ENCODE measurements around the gene GRIA1. TPM values are rescaled to one million over a fixed set of nuclear protein-coding genes. Genes with fewer than 3 reads are reported as not detected.
"Not testable (repeated sequence)": the region's sequence is repeated elsewhere in the genome, so short reads cannot be mapped to it uniquely, and the experiment has no call there.

GRIA1 gene
- polyA plus RNA-seq, 3 donors = 1.3 to 4.0 (median 3.4) TPM

DNA sequence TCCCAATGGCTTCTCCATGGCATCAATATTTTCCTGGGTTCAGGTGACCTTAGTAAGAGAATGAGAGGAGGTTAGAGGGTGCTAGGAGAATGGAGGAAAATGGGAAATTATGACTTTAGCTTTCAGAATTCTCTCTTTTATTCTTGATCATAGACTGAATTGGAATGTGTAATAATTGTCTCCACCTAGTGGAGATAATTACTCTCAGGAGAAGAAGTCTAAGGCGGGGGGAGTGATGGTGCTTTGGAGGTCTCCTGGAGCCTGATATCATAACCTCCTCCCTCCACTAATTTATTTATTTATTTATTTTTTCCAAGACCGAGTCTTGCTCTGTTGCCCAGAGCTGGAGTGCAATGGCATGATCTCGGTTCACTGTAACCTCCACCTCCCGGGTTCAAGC is 221.3 kb downstream of the GRIA1 start:
- no peak for DNase-seq (ENCODE audit: low read depth in 3 of 3, low spot score in 2 of 3)

DNA sequence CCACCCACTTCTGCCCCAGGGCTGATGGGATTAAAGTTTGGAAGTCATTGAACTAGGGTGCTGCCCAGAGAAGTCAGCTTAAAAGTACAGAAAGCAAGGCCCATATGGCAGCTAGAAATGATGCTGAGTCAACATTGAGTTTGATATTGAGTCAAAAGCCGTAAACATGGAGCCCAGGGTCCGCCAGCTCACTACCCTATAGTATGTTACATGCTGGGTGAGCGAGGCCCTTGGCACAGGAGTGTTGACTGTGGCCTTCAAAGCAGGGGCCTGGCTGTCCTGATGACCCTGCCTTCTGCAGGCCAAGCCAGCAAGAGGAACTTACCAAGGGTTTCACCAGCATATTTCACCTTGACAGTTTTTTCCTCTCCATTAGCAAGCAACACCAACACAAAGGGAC is 222.5 kb downstream of the GRIA1 start:
- DNase-seq (ENCODE audit: low read depth in 3 of 3, low spot score in 2 of 3) = no peak

DNA sequence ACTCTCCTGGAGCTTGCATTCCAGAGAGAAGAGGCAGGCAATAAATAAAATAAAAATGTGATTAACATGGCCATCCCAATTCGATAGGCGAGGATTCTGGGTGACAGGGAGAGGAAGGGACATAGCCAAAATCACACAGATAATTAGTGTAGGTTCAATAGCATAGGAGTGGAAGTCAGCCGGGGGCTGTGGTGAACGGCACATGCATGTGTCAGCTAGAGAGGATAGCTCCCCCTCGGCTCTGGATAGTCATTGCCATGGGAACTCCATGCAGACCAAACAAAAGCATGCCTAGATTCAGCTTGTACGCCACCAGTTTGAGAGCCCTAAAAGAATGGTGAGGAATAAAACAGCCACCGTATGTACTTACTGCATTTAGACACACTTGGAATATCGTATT is 223.5 kb downstream of the GRIA1 start:
- no peak for DNase-seq (ENCODE audit: low read depth in 3 of 3, low spot score in 2 of 3)

DNA sequence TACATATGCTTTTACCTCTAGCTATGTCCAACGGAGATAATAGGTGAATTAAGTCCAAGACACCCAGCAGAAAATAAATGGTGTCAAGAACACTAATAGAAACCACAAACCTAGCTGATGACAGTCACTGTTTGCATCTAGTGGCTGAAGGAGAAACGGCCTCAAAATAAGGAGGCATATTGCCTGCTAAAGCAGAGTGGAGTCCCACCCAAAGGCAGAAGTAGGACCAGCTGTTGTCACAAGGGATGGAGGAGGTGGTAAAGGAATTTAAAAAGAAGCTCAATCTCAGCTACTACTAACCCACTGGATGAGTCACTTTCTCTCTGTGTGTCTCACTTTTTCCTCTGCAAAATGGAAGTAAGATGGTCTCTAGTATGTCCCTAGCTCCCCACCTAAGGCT is 224.3 kb downstream of the GRIA1 start:
- DNase-seq (ENCODE audit: low read depth in 3 of 3, low spot score in 2 of 3) = no peak

DNA sequence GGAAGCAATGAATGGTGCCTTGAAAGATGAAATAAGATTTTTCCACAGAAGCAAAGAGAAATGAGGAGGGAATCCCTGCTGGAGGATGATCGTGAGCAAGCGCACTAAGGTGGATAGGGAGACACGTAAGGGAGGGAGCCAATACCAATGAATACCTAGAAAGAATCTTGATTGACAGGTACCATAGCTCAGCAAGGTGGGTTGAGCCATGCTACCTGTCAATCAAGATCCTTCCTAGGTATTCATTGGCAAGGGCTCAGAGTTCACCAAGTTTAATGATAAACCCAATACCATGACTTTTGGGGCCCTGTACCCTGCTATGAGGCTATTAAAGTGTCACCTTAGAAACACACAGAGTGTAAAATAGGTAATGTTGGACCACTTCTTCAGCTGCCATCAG is 226.8 kb downstream of the GRIA1 start:
- DNase-seq (ENCODE audit: low read depth in 3 of 3, low spot score in 2 of 3) = no peak

DNA sequence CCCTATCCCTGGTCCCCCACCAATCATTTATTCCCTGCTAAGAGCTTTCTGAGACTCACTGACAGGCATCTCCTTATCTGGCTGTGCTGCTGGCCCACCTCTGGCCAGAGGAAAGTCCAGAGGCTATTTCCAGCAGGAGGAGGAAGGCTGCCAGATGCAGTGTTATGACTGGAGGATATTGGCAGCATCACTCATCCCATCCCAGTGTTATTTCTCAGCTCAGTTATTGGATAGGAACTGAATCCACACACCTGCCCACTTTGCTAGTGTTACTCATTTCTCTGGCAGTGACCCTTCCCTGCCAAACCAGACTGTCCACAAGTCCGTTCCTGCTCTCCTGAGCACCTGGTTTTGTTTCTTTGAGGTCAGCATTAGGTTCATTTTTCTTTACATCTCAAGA is 228.2 kb downstream of the GRIA1 start:
- DNase-seq (ENCODE audit: low read depth in 3 of 3, low spot score in 2 of 3) = no peak

DNA sequence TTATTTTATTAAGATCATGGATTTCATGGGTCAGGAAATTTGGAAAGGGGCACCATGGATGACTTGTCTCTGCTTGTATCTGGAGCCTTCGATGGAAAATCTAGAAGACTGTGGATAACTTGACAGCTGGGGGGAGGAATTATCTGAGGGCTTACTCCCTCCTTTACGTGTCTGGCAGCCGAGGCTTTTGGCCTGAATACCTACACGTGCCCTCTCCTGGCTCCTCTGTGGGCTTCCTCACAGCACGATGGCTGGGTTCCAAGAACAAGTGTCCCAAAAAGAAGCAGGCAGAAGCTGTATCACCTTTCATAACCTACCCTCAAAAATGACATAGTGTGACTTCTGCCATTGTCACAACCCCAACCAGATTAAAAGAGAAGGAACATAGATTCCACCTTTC is 228.9 kb downstream of the GRIA1 start:
- DNase-seq (ENCODE audit: low read depth in 3 of 3, low spot score in 2 of 3) = no peak

DNA sequence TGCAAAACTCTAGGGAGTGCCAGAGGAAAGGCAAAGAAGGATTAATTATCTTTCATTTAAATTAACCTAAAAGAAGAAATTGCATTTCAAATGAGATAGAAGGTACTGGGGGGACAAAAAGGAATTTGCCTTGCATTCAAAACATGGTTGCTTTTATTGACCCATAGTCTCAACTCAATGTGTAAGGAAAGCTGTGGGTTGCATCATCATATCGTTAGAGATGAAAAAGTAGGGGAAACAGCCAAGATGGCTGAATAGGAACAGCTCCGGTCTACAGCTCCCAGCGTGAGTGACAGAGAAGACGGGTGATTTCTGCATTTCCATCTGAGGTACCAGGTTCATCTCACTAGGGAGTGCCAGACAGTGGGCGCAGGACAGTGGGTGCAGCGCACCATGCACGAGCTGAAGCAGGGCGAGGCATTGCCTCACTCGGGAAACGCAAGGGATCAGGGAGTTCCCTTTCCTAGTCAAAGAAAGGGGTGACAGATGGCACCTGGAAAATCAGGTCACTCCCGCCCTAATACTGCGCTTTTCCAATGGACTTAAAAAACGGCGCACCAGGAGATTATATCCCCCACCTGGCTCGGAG is 232.6 kb downstream of the GRIA1 start:
- not testable (repeated sequence) for DNase-seq (ENCODE audit: low read depth in 3 of 3, low spot score in 2 of 3)

DNA sequence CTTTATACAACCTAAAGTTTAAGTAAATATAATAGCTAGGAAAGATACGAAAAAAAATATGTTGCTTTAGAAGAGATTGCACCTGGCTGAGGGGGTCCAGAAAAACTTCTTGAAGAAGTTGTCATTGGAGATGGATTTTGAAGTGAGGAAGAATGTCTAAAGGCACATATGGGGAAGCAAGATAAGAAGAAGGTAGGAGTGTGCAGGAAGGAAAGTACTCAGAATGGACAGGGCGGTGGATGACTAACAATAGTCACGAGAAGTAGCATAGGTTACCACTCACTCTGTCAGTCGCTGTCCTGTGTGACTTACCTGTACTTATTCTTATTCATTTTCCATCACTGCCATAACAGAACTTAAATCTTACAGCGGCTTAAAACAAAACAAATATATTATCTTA is 251.6 kb downstream of the GRIA1 start:
- DNase-seq (ENCODE audit: low read depth in 3 of 3, low spot score in 2 of 3) = no peak

DNA sequence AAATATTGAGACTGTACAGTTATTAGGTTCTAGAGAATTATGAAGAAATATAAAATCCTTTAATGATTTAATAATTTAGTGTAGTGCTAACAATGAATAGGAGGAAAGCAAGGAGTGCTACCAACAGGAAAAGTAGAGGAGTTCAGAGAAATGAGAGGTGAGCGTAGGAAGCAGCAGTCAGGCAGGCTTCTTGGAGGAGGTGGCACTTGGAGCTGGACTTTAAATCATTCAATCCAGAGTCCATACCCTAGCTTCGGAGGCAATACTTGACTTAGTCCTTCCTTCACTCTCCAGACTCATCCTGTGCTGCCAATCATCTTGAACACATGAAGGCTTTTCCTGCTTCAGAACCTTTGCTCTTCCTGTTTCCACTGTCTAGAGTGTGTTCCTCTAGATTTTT is 254.3 kb downstream of the GRIA1 start:
- no peak for DNase-seq (ENCODE audit: low read depth in 3 of 3, low spot score in 2 of 3)

DNA sequence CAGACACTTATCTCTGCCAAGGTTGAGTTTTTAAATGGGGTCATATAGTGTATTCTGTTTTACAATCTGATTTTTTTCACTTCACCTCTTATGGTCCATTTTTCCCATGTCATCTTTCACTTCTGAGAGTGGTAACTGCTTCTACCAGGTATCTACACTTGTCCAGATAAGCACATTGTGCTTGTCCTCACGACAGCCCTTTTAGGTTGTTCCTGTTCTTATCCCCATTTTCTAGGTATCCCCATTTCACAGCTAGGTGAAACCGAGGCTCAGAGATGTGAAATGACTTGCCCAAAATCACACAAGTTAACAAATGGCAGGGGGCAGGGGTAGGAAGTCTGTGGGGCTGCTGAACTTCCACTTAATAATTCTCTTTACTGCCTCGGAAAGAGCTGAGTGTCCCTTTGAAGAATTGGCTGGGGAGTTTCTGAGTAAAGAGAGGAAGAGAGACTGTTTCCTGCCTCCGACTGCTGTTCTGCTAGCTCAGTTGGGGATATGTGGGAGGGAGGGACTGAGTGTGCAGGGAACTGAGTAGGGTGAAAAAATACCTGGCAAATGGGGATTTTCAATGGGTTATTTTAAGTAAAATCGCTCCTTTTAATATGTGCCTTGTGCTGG is 255.4 kb downstream of the GRIA1 start:
- no peak for DNase-seq (ENCODE audit: low read depth in 3 of 3, low spot score in 2 of 3)

DNA sequence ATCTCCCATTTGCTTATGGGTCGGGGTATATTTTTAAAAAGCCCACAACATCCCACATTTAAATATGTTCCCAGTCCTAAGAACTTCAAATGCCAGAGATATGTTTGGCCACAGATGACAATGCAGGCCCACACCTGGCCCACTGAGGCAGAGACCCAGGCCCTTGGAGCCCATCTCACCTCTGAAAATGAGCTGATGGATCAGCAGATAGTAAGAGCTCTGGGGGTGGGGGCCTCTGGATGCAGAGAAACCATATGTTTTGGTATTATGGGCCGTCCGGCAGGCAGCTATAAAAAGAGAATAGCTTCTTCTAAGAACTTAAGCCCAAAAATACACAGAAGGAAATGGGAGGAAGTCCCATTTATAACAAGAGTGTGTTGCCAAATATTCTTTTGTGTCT is 256.0 kb downstream of the GRIA1 start:
- no peak for DNase-seq (ENCODE audit: low read depth in 3 of 3, low spot score in 2 of 3)

DNA sequence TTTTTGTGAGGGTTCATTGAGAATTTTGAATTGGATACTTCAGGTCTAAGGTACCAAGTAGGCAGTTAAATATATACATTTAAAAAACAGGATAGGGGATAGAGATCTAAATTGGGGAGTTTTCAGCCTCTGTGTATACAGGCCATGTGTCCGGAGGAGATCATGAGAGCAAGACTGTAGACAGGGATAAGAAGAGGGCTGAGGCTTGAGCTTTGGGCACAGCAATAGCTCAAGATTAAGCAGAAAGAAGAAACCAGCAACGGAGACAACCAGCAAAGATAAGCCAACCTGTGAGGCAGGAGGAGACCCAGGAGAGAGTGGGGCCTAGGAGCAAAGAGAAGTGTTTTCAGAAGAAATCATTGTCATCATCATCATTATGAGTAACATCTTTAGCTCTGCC is 258.4 kb downstream of the GRIA1 start:
- DNase-seq (ENCODE audit: low read depth in 3 of 3, low spot score in 2 of 3) = no peak

DNA sequence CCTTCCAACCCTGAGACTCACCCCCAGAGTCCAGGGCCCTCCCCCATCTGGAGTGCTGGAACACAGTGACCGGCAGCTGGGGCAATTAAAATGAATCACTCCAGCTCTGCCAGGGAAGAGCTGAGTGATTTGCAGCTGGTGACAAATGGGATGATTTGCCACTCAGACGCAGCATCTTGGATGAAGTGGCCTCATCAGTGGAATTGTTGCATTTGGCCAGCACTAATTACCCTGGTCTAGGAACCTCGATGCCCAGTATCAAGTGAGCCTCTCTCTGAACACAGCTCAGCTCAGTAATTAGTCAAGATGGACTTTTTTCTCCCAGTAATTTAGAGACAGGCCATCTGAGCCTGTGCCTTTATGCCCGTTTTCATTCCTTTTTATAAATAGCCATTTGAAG is 259.5 kb downstream of the GRIA1 start:
- no peak for DNase-seq (ENCODE audit: low read depth in 3 of 3, low spot score in 2 of 3)

DNA sequence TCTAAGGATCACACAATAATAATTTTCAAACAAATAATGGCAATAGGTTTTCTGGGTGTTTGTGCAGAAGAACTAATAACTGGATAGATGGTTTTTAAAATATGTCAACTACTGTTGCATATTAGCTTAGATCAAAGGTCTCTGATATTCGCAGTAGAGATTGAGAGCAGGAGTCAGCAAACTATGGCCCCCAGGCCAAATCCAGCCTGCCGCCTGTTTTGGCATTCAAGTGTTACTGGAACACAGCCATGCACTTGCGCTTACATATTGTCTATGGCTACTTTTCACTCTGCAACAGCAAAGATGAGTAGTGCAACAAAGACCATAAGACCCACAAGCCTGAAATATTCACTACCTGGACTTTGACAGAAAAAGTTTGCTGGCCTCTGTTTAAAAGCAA is 260.8 kb downstream of the GRIA1 start:
- no peak for DNase-seq (ENCODE audit: low read depth in 3 of 3, low spot score in 2 of 3)

DNA sequence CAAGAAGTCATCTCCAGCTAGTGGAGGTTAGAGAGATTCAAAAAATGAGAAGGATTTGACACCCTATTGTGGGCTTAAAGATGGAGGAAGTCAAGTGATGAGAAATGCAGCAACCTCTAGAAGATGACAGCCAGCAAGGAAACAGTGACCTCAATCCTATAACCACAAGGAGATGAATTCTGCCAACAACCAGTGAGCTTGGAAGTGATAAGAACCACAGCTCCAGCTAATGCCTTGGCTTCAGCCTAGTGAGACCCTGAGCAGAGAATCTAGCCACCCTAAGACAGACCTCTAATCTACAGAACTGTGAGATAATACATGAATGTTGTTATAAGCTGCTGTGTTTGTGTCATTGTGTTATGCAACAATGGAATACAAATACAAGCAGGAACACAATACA is 262.4 kb downstream of the GRIA1 start:
- no peak for DNase-seq (ENCODE audit: low read depth in 3 of 3, low spot score in 2 of 3)

DNA sequence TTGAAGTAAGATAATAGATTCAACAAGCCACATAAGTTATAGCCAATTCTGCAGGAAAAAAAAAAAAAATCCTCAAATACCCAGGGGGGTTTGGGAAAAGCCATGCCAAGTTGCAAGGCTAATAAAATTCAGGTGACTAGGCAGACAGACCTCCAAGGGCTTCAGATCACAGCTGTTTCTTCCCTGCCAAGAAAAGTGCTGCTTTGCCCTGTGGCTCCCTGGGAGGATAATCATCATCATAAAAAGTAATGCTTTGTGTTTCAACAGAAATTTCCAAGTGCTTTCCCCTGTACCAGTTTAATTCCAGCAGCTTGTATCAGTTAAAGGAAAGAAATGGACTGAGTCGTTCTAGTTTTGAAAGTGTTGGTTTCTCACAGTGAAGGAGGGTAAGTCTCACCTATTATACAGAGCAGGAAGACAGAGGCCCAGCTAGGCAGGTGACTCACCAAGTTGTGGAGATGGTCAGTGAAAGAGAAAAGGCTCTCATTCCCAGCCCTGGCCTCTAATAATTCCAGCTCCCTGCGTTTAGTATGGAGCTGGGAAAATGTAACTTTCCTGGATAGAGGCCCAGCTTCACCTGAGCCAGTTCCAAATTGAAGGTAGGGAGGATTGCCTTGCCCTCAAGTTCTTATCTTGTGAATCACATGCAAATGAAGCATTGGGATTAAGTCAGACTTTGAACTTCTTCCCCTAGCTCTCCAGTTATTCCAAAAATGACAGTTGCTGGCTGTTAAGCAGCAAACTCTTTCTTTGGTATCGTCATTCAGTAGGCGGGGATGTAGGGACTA is 263.4 kb downstream of the GRIA1 start:
- DNase-seq (ENCODE audit: low read depth in 3 of 3, low spot score in 2 of 3) = no peak

DNA sequence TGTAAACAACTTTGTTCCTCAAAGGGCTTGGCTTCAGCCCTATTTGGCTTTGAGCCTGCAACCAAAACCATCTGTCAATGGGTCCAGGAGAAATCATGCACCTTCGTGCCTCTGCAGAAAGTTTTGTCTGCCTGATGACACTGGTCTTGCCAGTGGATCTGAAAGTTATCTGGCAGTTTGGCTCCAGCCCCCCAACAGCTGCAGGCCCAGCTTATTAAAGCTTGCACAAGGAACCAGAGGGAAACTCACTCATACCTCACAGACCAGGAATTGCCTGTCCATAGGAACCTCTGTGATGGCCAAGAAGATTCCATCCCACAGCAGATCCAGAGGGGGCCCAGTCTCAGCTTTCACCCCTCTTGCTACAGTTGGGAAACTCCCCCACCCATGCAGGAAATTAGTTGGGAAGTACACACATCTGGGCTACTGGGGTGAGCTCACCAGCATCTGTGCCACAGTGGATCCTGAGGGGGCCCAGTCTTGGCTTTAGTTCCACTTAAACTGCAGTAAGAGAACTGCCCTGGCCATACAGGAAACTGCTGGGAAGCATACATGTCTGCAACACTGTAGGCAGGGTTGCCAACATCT is 265.5 kb downstream of the GRIA1 start:
- DNase-seq (ENCODE audit: low read depth in 3 of 3, low spot score in 2 of 3) = no peak

DNA sequence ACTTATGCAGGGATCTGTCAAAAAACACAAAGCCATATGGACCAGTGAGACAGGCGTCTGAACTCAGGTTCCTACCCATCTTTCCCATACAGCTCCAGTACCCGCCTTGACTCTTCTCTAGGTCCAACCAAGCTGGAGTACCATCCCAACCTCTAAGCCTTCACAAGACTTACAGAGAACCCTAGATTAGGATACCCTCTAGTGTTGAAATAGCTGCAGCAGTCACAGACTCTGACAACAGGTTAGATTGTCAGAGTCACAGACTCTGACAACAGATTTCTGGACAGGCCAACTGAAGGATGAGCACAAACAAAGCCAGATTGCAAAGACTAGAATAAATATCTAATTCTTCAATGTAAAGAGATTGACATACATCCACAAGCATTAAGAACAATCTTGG is 266.1 kb downstream of the GRIA1 start:
- DNase-seq (ENCODE audit: low read depth in 3 of 3, low spot score in 2 of 3) = no peak

DNA sequence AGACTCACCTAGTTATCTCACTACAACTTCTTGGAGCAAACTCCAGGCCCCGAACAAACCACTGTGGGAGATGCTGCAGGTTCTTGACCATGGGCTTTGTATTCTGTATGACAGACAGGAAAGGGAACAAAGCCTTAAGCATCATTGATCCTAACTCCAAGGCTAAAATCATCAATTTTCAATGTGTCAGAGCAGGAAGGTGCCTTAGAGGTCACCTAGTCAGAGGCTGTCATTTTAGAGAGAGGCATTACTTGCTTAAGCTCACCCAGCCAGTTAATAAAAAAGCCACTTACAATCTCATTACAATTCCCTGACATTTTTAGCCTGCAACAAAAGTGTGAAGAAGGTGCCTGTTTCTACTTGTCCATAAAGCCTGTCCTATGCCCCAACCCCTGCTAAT is 275.5 kb downstream of the GRIA1 start:
- DNase-seq (ENCODE audit: low read depth in 3 of 3, low spot score in 2 of 3) = no peak

DNA sequence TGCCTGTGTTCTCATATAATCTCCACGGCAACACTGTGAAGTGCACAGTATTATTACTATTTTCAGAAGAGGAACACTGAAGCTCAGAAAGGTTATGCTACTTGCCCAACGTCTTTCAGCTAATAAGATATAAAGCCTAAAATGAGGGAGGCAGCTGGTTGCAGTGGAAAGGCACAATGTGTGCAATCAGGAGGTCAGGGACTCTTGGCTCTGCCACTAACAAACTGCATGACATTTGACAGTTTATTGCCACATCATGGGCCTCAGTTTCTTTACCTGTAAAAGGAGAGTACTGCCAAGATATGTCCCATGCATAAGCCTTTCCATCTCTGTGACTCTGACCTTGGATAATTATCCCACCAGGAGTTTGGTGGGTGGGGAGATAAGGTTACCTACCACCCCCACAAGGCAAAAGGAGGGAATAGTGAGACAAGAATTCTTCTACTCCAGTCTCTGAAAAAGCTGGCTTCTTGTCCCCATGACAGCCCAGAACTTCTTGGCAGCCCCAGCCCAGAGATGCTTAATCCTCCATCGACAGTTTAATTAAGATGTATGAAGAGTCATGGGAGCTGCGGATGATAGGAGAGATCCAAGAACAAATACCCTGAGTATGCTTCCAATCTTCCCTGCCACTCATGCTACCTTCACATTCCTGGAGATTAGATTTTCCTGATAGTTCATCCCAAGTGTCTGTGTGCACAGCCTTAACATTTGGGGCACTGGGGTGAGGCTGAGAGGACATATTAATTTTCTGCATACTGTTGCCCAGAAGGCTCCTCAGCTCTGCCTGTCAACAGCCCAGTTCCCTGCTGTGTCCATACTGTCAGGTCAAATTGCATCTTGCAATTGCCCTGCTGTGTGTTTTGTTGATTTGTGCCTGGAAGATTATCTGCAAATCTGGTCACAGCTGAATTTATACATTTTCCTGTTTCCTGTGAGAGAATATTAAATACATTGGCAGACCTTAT is 277.0 kb downstream of the GRIA1 start:
- no peak for DNase-seq (ENCODE audit: low read depth in 3 of 3, low spot score in 2 of 3)
